ENCODE measurements around the gene UBE3D.
"Not testable (repeated sequence)": the region's sequence is repeated elsewhere in the genome, so short reads cannot be mapped to it uniquely, and the experiment has no call there.

The UBE3D gene

DNA sequence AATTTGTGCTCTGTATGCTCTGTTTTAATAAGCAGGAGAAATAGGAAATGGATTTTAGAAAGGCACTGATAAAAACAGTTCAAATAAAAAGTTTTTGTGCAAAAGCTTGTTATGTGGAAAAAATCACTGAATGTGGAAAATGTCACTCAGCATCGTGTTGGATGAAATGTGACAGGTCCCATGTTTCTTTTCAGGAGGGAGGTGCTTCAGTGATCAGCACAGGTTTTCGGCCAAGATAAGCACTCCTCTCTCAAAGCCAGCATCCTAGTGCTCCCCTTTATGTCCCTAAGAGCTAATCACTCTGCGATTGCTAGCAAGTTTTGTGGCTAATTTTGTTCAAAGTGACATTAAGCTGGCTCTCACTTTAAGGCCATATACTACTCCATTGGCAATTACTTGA, 12.0 kb downstream of the UBE3D start:
- no peak for DNase-seq

DNA sequence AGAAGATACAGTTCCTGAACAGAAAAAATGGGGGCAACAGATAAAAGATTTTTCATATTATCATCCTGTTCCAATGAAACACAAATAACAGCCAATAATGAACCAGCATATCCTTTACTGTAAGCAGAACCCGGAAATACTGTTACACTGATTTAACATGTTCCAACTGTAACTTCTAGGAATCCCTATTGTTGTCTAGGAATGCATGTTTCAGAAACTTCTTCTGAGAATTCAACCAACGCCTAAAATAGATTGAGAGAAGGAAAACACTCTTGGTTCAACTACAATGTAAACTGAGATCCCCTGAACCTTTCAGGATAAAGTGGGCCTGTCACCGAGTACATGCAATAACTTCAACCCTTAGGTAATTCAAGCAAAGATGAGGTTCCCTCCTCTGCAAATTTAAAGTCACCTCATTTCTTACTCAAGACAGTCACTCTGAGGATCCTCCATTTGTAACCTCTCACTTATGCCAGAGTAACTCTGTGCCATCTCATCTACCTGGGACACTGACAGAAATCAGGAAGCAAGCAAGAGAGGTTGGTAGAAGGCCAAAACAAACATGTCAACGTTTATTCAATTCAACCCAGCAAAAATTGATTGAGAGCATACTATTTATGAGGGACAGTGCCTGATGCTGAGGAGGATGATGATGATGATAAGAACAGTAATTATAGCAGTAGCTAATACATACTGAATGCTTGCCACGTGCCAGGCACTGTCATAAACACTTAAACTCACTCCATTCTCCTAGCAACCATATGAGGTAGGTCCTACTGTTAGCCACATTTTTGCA, 14.1 kb downstream of the UBE3D start:
- DNase-seq: no peak

DNA sequence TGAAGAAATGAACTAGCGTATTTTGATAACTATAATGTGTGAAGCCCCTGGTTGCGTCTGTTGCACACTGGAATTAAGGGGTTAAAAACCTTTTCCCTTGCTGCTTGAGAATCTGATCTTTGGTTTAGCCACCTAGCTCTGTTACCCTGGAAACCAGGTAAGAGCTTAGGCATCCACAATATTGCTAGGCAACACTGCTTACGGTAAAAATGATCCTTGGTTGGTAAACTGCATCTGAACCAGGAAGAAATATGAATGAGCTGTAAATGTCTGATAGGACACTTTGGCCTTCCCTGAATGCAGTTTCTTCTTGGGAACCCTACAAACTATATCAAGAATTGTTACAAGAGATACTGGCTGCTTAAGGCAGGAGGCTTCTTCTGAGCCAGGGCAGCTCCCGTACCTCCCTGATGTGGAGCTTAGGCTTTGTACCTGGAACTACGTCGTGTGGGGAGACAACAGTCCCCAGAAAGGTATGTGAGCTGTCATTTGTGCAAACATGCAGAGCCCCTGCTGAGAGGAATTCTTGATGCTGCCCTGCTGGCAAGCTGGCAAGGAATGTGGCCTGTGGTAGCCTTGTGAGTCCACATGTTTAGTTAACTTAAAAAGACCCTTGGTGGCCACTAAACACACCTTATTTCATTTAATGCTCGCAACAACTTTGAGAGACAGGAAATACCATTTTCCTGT, 18.4 kb downstream of the UBE3D start:
- DNase-seq: no peak

DNA sequence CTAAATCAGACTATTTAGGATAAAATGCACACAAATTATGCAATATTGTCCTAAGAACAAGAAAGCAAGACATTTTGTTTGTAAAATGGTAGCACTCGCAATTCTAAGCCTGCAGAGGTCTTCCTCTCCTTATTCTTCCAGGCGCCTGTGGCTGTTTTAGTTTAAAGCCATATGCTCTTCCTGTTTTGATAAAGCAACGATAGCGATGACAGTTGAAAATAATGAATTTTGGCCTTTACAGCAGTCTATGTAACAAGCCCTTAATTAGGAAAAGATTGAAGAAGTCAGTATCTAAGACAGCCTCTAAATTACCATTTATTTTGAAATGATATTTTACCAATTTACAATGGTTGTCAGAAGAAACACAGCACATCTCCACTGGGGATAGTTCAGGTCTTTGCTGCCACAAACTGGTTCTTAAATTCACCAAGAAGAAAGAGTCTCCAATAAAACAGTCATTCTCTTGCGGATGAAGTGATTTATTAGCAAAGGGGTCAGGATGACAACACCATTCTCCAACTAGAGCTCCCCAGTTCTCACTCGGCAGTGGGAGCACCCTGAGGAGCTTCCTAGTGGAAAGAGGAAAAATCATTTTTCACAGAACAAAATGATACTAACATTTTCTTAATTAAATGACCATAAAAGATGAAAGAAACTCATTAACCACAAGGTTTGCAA, 21.4 kb downstream of the UBE3D start:
- DNase-seq: no peak

DNA sequence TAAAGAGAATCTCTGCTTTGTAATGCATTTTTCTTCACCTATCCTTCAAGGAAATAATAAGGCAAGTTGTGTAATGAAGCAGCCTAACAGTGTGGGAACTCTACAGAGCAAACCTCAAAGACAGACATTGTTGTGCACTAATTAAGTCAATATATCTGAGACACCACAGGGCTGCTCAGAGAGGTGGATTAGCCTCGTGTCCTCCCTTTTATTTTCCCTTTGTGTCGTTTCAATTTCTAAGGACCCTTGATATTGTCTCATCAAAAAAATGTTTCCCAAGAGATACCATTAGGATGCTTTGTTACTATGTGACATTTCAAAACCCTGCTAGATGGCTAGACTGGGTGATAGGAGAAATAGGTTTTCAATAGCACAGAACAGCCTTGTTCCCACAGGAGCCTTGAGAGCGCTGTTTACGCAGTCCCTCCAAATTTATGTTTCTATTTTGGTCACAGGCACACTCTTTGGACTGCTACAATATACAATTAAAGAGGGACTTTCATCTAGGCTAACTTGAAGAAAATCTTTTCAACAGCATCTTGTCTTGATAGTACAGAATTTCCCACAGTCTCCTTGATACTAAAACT, 23.1 kb downstream of the UBE3D start:
- DNase-seq: no peak

DNA sequence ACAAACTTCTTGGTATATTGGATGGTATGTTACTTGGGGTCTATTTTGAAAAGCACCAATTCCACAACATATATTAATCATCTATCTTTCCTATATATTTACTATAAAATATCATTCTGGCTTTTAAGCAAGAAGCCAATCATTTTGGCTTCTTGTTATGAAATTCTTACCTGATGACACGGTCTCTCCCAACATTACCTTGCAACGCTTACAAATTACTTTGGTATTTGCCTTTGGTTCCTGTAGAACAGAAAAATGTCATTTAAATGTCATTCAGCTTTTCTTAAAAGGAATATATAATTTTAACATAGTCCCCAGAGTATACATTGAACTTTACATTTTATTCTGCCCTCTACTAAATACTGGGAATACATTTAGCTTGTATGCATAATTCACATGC, 27.4 kb downstream of the UBE3D start:
- DNase-seq: no peak

DNA sequence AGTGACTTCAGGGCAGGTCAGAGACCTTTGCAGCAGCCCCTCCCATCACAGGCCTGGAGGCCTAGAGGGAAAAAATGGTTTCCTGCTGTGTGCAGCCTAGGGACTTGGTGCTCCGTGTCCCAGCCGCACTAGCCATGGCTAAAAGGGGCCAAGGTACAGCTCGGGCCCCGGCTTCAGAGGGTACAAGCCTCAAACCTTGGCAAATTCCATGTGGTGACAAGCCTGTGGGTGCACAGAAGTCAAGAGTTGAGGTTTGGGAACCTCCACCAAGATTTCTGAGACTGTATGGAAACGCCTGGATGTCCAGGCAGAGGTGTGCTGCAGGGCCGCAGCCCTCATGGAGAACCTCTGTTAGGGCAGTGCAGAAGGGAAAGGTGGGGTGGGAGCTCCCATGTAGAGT, 34.0 kb downstream of the UBE3D start:
- no peak for DNase-seq

DNA sequence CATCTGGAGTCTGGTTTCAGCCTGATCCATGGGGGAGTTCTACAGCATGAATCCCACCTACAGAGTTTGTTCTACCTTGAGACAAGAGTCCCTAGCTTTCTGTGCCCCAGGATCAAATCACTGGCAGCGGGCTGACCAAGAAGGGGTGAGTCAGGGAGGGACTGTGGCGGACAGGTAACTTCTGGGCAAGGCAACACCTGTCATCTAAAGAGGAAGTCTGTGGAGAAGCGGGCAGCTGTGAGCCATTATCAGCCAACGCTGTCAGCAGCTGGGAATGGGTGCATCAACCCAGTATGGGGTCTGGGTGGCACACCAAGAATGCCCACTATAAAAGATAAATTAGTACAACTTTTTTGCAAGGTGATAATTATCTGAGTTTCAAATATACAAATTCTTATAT, 45.9 kb downstream of the UBE3D start:
- no peak for DNase-seq

DNA sequence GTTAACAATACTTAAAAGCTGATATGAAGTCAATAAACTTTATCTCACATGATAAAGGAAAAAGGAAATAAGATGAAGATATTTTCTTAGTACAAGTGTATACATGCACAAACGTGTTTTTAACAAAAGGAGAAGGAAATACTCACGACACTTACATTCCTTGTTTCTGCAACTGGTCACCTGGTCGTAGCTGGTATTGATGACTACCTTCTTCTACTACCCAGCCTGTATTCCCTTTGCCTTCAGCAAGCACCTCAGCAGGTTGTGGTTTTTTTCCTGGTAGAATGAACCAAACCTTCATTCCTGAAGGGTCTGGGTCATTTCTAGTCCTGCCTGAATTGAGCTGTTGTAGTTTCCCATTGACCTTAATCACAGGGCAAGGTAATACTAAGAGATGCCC, 54.5 kb downstream of the UBE3D start:
- not testable (repeated sequence) for DNase-seq

DNA sequence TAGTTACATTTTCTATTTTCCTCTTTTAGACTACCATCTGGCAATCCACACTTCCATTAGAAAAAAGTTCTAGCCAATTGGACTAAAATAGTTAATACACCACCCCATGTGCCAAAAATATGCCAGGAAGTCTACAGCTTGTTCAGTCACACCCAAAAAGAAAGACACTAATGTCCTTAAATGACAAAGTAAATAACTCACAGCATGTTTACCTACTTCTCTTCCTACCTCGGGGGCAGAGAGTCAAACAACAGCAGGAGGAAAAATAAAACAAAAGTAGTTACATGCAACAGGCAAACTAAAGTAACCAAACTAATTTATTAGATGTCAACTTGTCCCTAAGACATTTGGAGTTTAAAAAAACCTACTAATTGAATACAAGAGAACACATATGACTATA, 57.0 kb downstream of the UBE3D start:
- DNase-seq: no peak

DNA sequence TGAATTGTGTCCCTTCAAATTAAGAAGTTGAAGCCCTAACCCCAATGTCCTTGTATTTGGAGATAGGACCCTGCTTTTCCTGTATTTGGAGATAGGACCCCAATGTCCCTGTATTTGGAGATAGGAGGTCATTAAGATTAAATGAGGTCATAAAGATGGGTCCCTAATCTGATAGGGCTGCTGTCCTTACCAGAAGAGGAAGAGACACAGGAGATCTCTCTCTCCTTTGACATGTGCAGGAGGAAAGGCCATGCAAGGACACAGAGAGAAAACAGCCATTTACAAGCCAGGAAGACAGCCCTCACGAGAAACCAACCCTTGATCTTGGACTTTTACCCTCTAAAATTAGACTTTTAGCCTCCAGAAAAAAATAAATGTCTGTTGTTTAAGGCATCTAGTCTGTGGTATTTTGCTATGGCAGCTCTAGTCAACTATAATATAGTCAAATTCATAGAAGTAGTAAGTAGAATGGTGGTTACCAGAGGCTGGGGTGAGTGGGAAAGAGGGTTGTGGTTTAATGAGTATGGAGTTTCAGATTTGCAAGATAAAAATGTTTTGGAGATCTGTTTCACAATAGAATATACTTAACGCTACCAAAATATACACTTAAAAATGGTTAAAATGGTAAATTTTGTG, 59.3 kb downstream of the UBE3D start:
- no peak for DNase-seq

DNA sequence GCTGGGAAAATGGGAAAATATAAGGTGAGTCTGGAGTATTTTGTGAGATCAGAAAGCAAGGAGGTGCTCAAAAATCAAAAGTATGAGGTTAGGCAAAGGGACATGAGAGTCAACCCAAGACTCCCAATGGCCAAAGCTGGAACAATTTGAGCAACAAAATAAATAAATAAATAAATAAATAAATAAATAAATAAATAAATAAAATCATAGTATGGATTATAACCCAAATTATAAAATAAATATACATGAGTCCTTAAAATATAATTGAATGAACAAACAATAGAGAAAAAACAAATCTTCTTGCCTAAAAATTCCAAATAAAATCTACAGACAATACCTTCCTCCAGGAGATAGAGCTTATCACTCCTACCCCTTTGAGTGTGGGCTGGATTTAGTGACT, 69.5 kb downstream of the UBE3D start:
- DNase-seq: no peak

DNA sequence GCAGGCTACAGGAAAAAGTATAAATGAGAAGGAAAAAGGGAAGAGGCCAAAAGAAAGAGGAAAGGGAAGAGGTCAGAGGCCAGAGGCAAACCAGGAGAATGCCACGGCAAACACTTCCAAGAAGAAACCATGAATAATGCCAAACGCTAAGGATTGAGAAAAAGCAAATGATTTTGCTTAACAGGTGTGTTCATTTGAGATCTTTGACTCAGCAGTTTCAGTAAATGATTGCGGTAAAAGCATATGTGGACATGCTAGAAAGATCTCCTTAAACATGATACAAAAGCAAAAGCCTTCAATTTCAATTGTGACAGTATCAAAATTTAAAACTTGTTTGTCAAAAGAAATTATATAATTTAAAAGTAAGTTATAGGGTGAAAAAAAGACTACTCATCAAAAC, 70.6 kb downstream of the UBE3D start:
- no peak for DNase-seq

DNA sequence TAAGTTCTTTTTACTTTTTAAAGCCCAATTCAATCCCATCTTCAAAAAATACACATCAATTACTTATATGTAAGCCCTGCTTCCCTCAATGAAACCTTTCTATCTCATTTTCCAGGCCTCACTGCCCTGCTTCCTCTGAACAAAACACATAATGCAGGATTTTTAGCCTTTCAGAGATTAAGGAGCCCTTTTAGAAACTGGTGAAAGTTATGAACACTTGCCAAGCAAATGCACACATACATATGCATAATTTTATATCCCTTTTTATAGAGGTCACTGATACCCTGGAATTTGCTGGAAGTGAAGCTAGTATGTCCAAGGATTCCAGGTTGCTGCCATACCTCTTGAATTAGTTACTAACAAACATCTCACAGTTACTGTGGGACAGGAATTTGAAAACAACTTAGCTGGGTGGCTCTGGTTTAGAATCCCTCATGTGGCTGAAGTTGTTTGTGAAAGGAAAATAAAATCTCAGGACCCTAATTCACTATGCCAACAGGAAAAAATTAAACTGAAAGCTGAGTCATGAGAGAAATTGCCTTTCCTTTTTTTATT, 75.8 kb downstream of the UBE3D start:
- no peak for DNase-seq

DNA sequence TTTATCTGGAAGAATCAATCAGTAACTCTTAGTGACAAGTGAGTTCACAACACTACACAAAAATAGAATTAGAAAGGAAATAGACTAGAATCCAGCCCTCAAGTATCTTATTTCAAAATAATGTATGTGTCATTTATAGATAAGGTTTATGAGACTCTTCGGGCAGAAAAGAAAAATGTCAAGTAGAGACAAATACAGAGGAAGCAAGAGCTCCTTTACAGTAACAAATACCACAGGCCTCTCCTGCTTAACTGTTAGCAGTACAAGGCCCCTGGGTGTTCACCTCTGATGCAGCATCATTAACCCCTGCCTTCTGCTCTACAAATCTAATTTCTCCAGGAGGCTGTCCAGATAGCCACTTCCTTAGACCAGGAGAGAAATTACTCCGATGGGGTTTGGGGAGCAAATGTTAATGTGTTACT, 76.7 kb downstream of the UBE3D start:
- DNase-seq: no peak

DNA sequence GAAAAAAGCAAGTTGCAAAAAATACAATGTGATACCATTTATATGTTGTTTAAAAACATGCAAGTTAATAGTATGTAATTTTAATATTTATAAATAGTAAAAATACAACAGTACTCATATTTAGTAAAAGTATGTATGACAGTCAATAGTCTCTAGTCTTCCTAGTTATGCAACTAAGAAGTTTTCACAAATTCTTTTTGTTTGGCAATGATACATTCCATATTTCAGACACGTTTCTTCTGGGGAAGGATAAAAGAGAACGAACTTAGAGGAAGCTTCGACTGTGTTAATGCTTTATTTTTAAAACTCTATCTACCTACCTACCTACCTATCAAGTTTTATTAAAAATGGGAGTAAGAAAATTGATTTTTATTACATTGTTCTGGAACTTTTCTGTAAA, 77.7 kb downstream of the UBE3D start:
- DNase-seq: no peak

DNA sequence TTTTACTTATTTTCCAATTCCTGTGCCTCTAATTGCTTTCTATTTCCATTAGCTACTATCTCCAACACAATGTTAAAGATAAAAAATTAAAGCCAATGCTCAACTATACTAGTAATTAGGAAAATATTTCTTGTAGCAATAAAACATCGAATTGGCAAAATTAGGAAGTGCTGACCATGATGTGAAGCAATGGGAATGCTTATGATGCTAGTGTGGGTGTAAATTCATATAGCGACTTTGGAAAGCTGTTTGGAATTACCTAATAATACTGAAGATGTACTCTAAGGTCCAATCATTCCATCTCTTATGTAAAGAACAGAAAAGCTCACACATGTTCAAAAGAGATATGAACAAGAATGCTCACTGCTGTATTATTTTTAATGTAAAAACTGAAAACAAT, 78.2 kb downstream of the UBE3D start:
- DNase-seq: no peak

DNA sequence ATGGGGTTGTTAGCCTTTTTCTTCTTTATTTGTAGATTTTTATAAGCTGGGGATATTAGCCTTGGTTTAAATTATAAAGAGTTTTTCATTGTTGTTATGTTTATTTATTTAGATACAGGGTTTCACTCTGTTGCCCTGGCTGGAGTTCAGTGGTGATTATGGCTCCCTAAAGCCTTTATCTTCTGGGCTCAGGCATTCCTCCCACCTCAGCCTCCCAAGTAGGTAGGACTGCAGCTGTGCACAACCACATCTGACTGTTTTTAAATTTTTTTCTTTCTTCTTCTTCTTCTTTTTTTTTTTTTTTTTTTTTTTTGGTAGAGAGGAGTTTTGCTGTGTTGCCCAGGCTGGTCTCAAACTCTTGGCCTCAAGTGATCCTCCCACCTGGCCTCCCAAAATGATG, 80.9 kb downstream of the UBE3D start:
- DNase-seq: no peak

DNA sequence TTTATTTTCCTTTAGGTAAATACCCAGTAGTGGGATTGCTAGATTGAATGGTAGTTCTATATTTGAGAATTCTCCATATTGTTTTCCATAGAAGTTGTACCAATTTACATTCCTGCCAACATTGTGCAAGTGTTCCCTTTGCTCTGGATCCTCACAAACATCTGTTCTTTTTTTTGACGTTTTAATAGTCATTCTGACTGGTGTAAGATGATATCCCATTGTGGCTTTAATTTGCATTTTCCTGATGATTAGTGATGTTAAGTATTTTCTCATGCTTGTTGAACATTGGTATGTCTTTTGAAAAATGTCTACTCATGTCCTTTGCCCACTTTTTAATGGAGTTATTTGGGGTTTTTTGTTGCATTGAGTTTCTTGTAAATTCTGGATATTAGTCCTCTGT, 85.6 kb downstream of the UBE3D start:
- DNase-seq: no peak

DNA sequence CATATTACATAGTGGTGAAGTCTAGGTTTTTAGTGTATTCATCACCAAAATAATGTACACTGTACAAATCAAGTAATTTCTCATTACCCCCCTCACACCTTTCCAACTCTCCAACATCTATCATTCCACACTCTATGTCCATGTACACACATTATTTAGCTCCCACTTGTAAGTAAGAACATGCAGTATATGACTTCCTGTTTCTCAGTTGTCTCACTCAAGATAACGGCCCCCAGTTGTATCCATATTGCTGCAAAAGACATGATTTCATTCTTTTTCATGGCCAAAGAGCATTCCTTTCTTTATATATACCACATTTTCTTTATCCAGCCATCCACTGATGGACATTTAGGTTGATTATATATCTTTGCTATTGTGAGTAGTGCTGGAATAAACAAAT, 86.0 kb downstream of the UBE3D start:
- no peak for DNase-seq

DNA sequence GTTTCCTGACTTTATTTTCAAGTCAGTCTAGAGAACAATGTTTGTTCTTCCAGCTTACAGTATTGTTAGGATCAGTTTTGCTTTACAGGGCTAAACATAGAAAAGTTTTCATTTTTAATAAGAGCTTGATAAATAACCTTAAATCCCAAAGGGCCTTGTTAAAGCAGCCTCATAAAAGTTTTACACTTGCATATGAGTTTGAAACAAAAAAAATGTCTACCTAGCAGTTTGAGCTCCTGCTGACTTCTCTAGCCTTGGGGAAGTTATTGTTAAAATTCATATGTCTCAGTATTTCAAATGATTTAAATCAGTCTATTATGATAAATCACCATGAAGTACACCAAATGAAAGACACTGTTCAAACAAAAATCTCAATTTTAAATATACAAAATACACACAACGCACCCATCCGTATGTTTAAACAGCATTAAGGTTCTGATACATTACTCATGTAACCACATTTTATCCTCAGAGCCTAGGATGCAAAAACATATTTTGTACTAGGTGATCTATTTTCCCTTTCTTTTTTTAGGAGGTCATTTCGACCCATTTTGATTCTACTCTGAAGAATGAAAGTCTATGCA, 87.2 kb downstream of the UBE3D start:
- DNase-seq: no peak

DNA sequence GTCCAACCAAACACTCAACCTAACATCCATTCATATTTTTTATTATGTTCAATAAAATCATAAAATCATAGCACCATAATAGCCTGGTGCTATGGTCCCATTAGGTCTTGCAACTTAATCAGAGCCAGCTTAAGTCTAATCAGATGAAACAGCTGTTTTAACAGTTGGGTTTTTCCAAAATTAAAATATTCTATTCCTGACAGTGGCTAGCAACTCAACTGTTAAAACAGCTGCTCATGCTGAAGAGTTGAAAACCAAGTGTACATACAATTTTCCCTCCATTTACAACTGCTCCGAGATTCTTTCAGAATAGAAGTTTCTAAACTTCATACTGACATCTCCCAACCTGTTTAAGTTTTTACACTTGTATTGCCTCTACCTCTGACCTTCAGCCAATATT, 89.5 kb downstream of the UBE3D start:
- DNase-seq: no peak

All from cortex of kidney (tissue), 1 donor.